ENCODE measurements around the gene WWOX. TPM values are rescaled to one million over a fixed set of nuclear protein-coding genes. Genes with fewer than 3 reads are reported as not detected.

WWOX gene
- total RNA-seq, 1 experiment from 2014 or later: 15.6 TPM

DNA sequence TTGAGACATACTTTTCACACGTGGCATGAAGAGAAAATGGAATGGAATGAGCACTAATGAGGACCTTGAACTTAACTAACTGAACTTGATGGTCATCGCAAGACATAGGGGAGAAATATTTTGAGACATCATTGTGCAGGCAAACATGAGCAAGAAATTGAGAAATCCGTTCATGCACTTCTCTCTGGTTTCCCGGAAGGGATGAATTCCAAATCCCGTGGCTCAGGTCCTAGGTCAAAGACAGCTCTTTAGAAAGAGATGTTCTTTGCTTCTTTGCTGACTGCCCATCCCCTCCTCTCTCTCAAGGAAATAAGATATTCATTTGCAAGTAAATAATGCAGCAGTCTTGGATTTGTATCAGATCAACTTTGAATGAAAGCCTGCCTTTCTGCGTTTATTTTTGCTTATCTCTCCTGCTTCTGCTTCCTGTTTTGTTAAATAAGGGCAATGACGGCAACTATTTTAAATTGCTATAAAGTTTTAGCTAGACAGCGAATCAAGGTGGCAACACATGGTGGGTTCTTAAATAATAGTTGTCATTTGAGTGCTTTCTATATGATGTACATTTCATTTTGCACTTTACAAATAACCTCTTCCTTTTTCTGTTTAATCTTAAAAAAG is 843.3 kb downstream of the WWOX start:
- Histone ChIP-seq H3K18ac (ENCODE audit: insufficient read length, low read depth, low read length) (no peak overlapping the region), H4K91ac (ENCODE audit: insufficient read length, low read depth, low read length) (no peak overlapping the region), H3K27ac (ENCODE audit: insufficient read length, low read depth, low read length) (no peak overlapping the region), H3K79me2 (ENCODE audit: insufficient read depth, low read length) (no peaks in the 10 kb centered on the region), H4K8ac (replicated peaks; ENCODE audit: insufficient read length, low read depth, low read length) (no peak overlapping the region), H3K4ac (ENCODE audit: low read depth, low read length) (no peak overlapping the region), H2BK5ac (ENCODE audit: insufficient read length, low read length) (no peak overlapping the region), H3K4me2 (ENCODE audit: insufficient read depth, insufficient read length, low read length) (no peak overlapping the region), H2BK120ac (ENCODE audit: low read depth, low read length, poor library complexity, severe bottlenecking) (no peak overlapping the region), H3K4me1 (ENCODE audit: insufficient read depth, low read length) (no peaks in the 10 kb centered on the region; the same call in 1 of the 2 replicates), H3T11ph (ENCODE audit: low read length) (no peak overlapping the region), H2AK5ac (ENCODE audit: insufficient read length, low read length) (no peak overlapping the region), H4K20me1 (ENCODE audit: control insufficient read depth, insufficient read depth, insufficient read length) (no peaks in the 10 kb centered on the region), H3K9ac (ENCODE audit: extremely low read depth, insufficient read length, low read length) (no peak overlapping the region), H3K14ac (ENCODE audit: insufficient read depth, low read length) (no peak overlapping the region), H4K5ac (ENCODE audit: insufficient read length, low read depth, low read length) (no peak overlapping the region), H3K56ac (ENCODE audit: insufficient read length, low read depth, low read length) (no peak overlapping the region), H3K27me3 (ENCODE audit: insufficient read depth, low read length) (no peaks in the 10 kb centered on the region), H2BK20ac (ENCODE audit: low read depth, low read length, poor library complexity, severe bottlenecking) (no peak overlapping the region), H3K23ac (ENCODE audit: insufficient read length, low read depth, low read length) (no peak overlapping the region), H3K79me1 (ENCODE audit: insufficient read depth, low read depth, low read length, poor library complexity, severe bottlenecking) (no peaks in the 10 kb centered on the region), H3K23me2 (ENCODE audit: insufficient read length, low read depth, low read length, poor library complexity, severe bottlenecking) (no peaks in the 10 kb centered on the region), H3K9me3 (ENCODE audit: control insufficient read depth, low read depth, low read length) (no peaks in the 10 kb centered on the region), H2BK15ac (ENCODE audit: low read depth, low read length) (no peak overlapping the region), H2AFZ (ENCODE audit: low read length) (no peak overlapping the region), H2BK12ac (ENCODE audit: insufficient read length, low read depth, low read length) (no peak overlapping the region)
- peaks cover 16 to 19% of the 10 kb centered on the region in 2 experiments for H3K4me1 Mint-ChIP-seq
- no CpG with 5 or more reads among the region's 8 CpGs for WGBS (ENCODE audit: extremely low coverage, insufficient read length, low lambda C conversion rate)
- DNase-seq: no peak
- H3K4me3 Mint-ChIP-seq: no peak overlapping the region
- H3K27me3 Mint-ChIP-seq (ENCODE audit: low read depth): no peaks in the 10 kb centered on the region
- H3K27ac Mint-ChIP-seq: no peak overlapping the region
- no peaks in the 10 kb centered on the region for H3K36me3 Mint-ChIP-seq (ENCODE audit: insufficient read depth in 1 of 3, low read depth in 3 of 3)
- TF ChIP-seq, protein P1, sequence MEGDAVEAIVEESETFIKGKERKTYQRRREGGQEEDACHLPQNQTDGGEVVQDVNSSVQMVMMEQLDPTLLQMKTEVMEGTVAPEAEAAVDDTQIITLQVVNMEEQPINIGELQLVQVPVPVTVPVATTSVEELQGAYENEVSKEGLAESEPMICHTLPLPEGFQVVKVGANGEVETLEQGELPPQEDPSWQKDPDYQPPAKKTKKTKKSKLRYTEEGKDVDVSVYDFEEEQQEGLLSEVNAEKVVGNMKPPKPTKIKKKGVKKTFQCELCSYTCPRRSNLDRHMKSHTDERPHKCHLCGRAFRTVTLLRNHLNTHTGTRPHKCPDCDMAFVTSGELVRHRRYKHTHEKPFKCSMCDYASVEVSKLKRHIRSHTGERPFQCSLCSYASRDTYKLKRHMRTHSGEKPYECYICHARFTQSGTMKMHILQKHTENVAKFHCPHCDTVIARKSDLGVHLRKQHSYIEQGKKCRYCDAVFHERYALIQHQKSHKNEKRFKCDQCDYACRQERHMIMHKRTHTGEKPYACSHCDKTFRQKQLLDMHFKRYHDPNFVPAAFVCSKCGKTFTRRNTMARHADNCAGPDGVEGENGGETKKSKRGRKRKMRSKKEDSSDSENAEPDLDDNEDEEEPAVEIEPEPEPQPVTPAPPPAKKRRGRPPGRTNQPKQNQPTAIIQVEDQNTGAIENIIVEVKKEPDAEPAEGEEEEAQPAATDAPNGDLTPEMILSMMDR (conservative IDR thresholded peaks at IDR 0.05): no peak
- H3K9me3 Mint-ChIP-seq: no peaks in the 10 kb centered on the region
